Measurements from ENCODE around the gene SEPTIN5. TPM values are rescaled to one million over a fixed set of nuclear protein-coding genes. Genes with fewer than 3 reads are reported as not detected.

SEPTIN5 gene
- total RNA-seq, 2 experiments from 2014 or later: 0.71 to 0.75 TPM

GRCh38 chr22:19700790-19701419, 13.4 kb upstream of the SEPTIN5 start:
- intact Hi-C loops (cut with DNase I, micrococcal nuclease): no loop called here
- CTCF ChIA-PET: no interaction called here

GRCh38 chr22:19701420-19702145, 12.7 kb upstream of the SEPTIN5 start:
- H3K27ac ChIP-seq (ENCODE audit: low read depth in 1 of 2, low read length in 2 of 2): no peak overlapping the region
- no peak overlapping the region for H3K4me3 ChIP-seq (ENCODE audit: low read length)
- no peaks in the 10 kb centered on the region for H3K9me3 ChIP-seq (ENCODE audit: control insufficient read depth in 1 of 2, insufficient read depth in 1 of 2, low read length in 2 of 2)
- H3K27me3 ChIP-seq (ENCODE audit: control insufficient read depth in 1 of 2, insufficient read depth in 2 of 2, low read length in 2 of 2): peaks cover 0 to 5% of the 10 kb centered on the region in 2 experiments
- H3K36me3 Mint-ChIP-seq (ENCODE audit: low read depth): no peaks in the 10 kb centered on the region
- H3K27ac Mint-ChIP-seq: no peak overlapping the region
- no peak for DNase-seq
- no peaks in the 10 kb centered on the region for H3K27me3 Mint-ChIP-seq
- POLR2A ChIA-PET: no interaction called here
- CTCF ChIA-PET: no interaction called here
- no peak for ATAC-seq (ENCODE audit: poor library complexity)
- H3K36me3 ChIP-seq (ENCODE audit: insufficient read depth, low read length): no peaks in the 10 kb centered on the region
- TF ChIP-seq CTCF (IDR thresholded peaks at IDR 0.05): no peak
- no peak overlapping the region for H3K4me3 Mint-ChIP-seq
- H3K4me1 Mint-ChIP-seq (ENCODE audit: low read depth): no peaks in the 10 kb centered on the region
- intact Hi-C loops (cut with DNase I, micrococcal nuclease): no loop called here
- no peaks in the 10 kb centered on the region for H3K4me1 ChIP-seq (ENCODE audit: insufficient read depth, low read length)
- no peaks in the 10 kb centered on the region for H3K9me3 Mint-ChIP-seq

More at GRCh38 chr22:19700790-19701419, 13.4 kb upstream of the SEPTIN5 start:
- H3K36me3 Mint-ChIP-seq (ENCODE audit: low read depth): no peaks in the 10 kb centered on the region
- H3K27me3 ChIP-seq (ENCODE audit: control insufficient read depth in 1 of 2, insufficient read depth in 2 of 2, low read length in 2 of 2): peaks cover 0 to 5% of the 10 kb centered on the region in 2 experiments
- no peak overlapping the region for H3K27ac ChIP-seq (ENCODE audit: low read depth in 1 of 2, low read length in 2 of 2)
- no peaks in the 10 kb centered on the region for H3K4me1 Mint-ChIP-seq (ENCODE audit: low read depth)
- no peaks in the 10 kb centered on the region for H3K9me3 ChIP-seq (ENCODE audit: control insufficient read depth in 1 of 2, insufficient read depth in 1 of 2, low read length in 2 of 2)
- ATAC-seq (ENCODE audit: poor library complexity): no peak
- POLR2A ChIA-PET: no interaction called here
- no peaks in the 10 kb centered on the region for H3K9me3 Mint-ChIP-seq
- DNase-seq: no peak
- no peaks in the 10 kb centered on the region for H3K4me1 ChIP-seq (ENCODE audit: insufficient read depth, low read length)
- H3K27ac Mint-ChIP-seq: no peak overlapping the region
- H3K36me3 ChIP-seq (ENCODE audit: insufficient read depth, low read length): no peaks in the 10 kb centered on the region
- no peak for TF ChIP-seq CTCF (IDR thresholded peaks at IDR 0.05)
- no peak overlapping the region for H3K4me3 Mint-ChIP-seq
- H3K27me3 Mint-ChIP-seq: no peaks in the 10 kb centered on the region
- no peak overlapping the region for H3K4me3 ChIP-seq (ENCODE audit: low read length)

- Mint-ChIP-seq H3K9me3 (no peaks in the 10 kb centered on the region), H3K36me3 (ENCODE audit: low read depth) (no peaks in the 10 kb centered on the region), H3K4me3 (no peak overlapping the region), H3K27me3 (no peaks in the 10 kb centered on the region), H3K4me1 (ENCODE audit: low read depth) (no peaks in the 10 kb centered on the region), H3K27ac (no peak overlapping the region)
- Histone ChIP-seq H3K4me3 (ENCODE audit: low read length) (no peak overlapping the region), H3K27me3 (ENCODE audit: control insufficient read depth in 1 of 2, insufficient read depth in 2 of 2, low read length in 2 of 2) (peaks cover 0 to 5% of the 10 kb centered on the region in 2 experiments), H3K27ac (ENCODE audit: low read depth in 1 of 2, low read length in 2 of 2) (no peak overlapping the region), H3K36me3 (ENCODE audit: insufficient read depth, low read length) (no peaks in the 10 kb centered on the region), H3K9me3 (ENCODE audit: control insufficient read depth in 1 of 2, insufficient read depth in 1 of 2, low read length in 2 of 2) (peaks cover 0 to 6% of the 10 kb centered on the region in 2 experiments), H3K4me1 (ENCODE audit: insufficient read depth, low read length) (no peaks in the 10 kb centered on the region)
- TF ChIP-seq CTCF (IDR thresholded peaks at IDR 0.05): no peak
- no peak for DNase-seq
- ChIA-PET CTCF (no interaction called here), POLR2A (no interaction called here)
- ATAC-seq (ENCODE audit: poor library complexity): no peak
- intact Hi-C loops (cut with DNase I, micrococcal nuclease): no loop called here
Observed at GRCh38 chr22:19703869-19704268, 10.4 kb upstream of the SEPTIN5 start.

Data from CD4-positive, alpha-beta T cell (primary cell).